Measurements from ENCODE around the gene DCP1B. TPM values are rescaled to one million over a fixed set of nuclear protein-coding genes. Genes with fewer than 3 reads are reported as not detected.

DCP1B gene
- total RNA-seq, 1 donor from 2014 or later: 31.5 TPM

DNA sequence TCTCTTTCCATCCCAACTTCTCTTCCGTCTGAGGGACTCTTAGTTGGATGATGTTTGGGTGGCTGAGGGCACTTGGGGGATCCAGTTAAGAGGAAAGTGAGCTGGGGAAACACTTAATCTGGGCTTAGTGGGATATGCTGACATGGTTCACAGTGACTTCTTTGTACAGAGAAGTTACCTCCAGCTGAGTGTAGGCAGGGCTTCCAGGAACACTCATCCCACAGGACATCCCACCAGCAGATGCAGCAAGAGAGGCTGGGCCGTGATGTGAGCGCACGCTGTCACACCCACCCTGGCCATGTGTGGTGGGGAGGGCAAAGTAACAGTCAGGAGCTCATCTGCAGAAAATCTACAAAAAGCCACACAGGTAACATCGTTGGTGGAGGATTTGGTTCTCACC is 85.0 kb downstream of the DCP1B start:
- TF ChIP-seq, protein P1, sequence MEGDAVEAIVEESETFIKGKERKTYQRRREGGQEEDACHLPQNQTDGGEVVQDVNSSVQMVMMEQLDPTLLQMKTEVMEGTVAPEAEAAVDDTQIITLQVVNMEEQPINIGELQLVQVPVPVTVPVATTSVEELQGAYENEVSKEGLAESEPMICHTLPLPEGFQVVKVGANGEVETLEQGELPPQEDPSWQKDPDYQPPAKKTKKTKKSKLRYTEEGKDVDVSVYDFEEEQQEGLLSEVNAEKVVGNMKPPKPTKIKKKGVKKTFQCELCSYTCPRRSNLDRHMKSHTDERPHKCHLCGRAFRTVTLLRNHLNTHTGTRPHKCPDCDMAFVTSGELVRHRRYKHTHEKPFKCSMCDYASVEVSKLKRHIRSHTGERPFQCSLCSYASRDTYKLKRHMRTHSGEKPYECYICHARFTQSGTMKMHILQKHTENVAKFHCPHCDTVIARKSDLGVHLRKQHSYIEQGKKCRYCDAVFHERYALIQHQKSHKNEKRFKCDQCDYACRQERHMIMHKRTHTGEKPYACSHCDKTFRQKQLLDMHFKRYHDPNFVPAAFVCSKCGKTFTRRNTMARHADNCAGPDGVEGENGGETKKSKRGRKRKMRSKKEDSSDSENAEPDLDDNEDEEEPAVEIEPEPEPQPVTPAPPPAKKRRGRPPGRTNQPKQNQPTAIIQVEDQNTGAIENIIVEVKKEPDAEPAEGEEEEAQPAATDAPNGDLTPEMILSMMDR (IDR thresholded peaks at IDR 0.05; ENCODE audit: unreplicated experiment): no peak
- Mint-ChIP-seq H3K27me3 (peaks cover 9% of the 10 kb centered on the region), H3K4me1 (ENCODE audit: low read depth) (no peaks in the 10 kb centered on the region), H3K4me3 (ENCODE audit: low read depth) (no peak overlapping the region), H3K36me3 (ENCODE audit: insufficient read depth) (no peaks in the 10 kb centered on the region), H3K9me3 (ENCODE audit: low read depth) (no peaks in the 10 kb centered on the region), H3K27ac (no peak overlapping the region)
- DNase-seq (ENCODE audit: low spot score, unreplicated experiment): no peak

DNA sequence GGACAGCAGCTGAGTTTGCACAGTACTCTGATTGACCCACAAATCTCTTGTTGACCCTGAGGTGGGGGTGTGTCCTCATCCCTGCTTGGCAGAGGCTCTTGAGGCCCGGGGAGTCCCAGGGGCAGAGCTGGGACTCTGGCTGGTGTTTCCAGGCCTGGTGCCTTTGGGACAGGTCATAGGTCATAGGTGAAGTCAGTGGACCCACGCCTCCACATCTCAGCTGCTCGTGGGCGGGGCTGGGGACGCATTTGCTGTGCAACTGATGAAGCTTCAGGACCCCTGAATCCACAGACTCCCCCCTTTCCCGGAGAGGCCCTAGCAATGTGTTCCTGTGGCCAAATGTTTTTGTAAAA is 85.4 kb downstream of the DCP1B start:
- no peak overlapping the region for H3K27ac Mint-ChIP-seq
- H3K27me3 Mint-ChIP-seq: peaks cover 12% of the 10 kb centered on the region
- no peaks in the 10 kb centered on the region for H3K9me3 Mint-ChIP-seq (ENCODE audit: low read depth)
- H3K36me3 Mint-ChIP-seq (ENCODE audit: insufficient read depth): no peaks in the 10 kb centered on the region
- DNase-seq (ENCODE audit: low spot score, unreplicated experiment): peak; percentile 10
- TF ChIP-seq, protein P1 (IDR thresholded peaks at IDR 0.05; ENCODE audit: unreplicated experiment): no peak
- H3K4me3 Mint-ChIP-seq (ENCODE audit: low read depth): no peak overlapping the region
- no peaks in the 10 kb centered on the region for H3K4me1 Mint-ChIP-seq (ENCODE audit: low read depth)

DNA sequence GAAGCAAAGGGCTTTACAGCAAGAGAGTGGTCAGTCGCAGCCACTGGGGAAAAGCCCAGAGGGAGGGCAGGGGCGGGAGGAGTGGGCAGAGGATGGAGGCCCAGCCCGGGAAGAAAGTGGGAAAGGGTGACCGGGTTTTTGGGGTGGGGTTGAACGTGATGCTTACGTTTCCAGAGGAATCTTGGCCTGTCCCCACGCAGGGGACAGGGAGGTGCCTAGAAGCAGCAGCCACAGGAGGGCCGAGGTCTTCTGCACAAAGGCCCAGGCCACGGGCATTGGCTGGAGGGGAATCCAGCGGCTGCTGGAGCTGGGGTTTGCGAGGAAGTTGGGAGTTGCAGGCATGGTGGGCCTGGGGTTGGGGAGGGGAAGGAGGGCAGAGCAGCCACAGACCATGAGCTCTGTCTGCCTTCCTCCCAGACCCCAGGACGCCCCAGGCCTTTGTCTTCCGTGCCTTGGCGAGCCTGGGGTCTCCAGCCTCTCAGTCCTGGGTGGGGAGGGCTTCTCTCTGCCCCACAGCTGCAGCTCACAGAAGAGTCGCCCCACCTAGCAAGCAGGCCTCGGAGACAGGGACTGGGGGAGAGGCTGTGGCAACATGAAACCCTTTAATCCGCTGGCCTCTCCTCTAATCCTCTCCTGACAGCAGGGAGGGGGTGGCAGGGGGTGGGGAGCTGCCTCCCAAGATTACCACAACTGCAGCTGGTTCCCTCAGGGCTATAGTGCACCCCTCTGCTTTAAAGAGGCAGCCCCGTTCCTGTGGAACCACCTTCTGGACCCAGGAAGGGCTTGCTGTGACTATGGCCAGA is 86.0 kb downstream of the DCP1B start, which contains the start of gene CACNA2D4:
TSS of gene CACNA2D4 (minus strand) at position 572 of the 803 bp plus-strand sequence. CDS start at position 393, 179 bp downstream.
- H3K4me1 Mint-ChIP-seq (ENCODE audit: low read depth): no peaks in the 10 kb centered on the region
- peaks cover 12% of the 10 kb centered on the region for H3K27me3 Mint-ChIP-seq
- H3K27ac Mint-ChIP-seq: no peak within 1 kb of the TSS
- H3K9me3 Mint-ChIP-seq (ENCODE audit: low read depth): no peaks in the 10 kb centered on the region
- TF ChIP-seq, protein P1 (IDR thresholded peaks at IDR 0.05; ENCODE audit: unreplicated experiment): no peak
- H3K4me3 Mint-ChIP-seq (ENCODE audit: low read depth): no peak within 1 kb of the TSS
- DNase-seq (ENCODE audit: low spot score, unreplicated experiment): no peak
- no peaks in the 10 kb centered on the region for H3K36me3 Mint-ChIP-seq (ENCODE audit: insufficient read depth)

DNA sequence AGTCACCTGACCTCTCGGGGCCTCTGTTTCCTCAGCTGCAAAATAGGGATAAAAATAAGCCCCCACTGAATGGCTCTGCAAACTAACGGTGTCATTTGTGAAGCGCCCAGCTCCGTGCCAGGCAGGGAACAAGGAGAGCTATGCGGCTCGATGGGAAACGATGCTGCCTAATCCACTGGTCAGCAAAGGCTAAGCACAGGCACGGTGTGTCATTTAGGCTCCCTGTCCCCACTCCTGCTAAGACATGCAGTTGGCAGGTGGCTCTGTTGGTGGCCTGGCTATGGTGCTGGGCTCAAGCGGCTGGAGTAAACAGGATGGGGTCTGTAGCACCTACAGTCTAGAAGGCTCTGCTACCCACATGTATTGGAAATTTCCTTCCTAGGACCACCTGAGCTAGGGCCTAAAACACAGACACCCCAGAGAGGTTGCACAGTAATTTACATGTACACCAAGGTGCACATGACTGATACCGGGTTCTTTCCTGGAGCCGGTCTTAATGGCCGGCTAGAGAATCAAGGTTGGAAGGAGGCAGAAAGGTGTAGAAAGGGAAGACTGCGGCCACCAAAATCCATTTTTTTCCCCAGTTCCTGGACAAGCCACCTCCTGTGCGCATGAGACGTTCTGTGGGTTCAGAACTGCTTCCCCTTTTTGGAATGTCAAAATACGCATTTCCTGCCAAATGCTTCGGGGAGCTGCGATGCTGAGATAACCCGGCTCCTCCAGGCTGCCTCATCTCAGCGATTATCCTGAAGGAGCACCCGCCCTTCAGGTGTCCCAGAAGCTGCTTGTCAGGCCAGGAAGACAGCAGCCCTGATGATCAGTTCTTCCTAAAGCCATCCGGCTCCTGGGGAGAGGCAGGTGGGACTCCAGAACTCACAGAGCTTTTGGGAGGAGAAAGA is 86.8 kb downstream of the DCP1B start:
- no peaks in the 10 kb centered on the region for H3K9me3 Mint-ChIP-seq (ENCODE audit: low read depth)
- H3K27me3 Mint-ChIP-seq: peaks cover 12% of the 10 kb centered on the region
- no peak overlapping the region for H3K27ac Mint-ChIP-seq
- TF ChIP-seq, protein P1 (IDR thresholded peaks at IDR 0.05; ENCODE audit: unreplicated experiment): no peak
- H3K4me3 Mint-ChIP-seq (ENCODE audit: low read depth): no peak overlapping the region
- no peaks in the 10 kb centered on the region for H3K4me1 Mint-ChIP-seq (ENCODE audit: low read depth)
- H3K36me3 Mint-ChIP-seq (ENCODE audit: insufficient read depth): no peaks in the 10 kb centered on the region
- DNase-seq (ENCODE audit: low spot score, unreplicated experiment): no peak

All from progenitor cell of endocrine pancreas (in vitro differentiated cells).